ENCODE measurements around the gene HCRT. TPM values are rescaled to one million over a fixed set of nuclear protein-coding genes. Genes with fewer than 3 reads are reported as not detected.

The HCRT gene
- total RNA-seq, 1 donor, result not detected

DNA sequence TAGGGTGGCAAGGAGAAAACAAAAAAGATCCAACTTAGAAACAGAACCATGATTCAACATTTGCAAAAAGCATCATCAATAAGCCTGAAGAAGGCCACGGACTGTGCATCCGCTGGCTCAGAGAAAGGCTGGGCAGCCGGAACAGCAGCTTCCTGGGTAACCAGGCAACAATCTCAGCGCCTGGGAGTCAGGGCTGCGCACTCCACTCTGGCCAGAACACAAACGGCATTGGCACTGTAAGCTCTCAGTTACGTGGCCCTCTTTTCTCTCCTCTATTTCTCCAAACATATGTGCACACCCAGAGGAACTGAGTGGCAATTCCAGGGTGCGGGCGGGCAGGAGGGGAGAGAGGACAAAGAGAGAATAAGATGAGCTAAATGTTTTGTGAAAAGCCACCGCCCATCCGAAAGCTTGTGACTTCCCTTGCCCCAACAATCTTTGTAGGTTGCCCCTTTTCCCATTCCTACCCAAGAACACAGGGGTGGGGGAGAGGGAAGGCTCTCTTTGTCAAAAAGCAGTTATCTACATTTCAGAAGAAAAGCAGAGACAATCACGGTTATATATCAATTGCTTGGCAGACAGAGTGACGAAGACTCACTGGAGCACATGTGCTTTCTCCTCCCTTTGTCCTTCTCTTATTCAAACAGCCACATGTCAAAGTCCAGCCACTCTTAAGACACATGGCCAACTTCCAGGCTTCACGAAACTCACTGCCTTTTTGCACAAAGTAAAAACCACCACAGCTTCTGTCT is 15.6 kb upstream of the HCRT start:
- Histone ChIP-seq H3K36me3 (ENCODE audit: insufficient read depth, low read length) (peaks cover 23% of the 10 kb centered on the region), H3K4me3 (ENCODE audit: insufficient read depth, low read length) (no peak overlapping the region), H3K27ac (ENCODE audit: low read depth, low read length) (no peak overlapping the region), H3K9me3 (ENCODE audit: low read depth, low read length) (no peaks in the 10 kb centered on the region), H4K20me1 (ENCODE audit: insufficient read depth, low read length) (no peaks in the 10 kb centered on the region), H3K27me3 (ENCODE audit: insufficient read depth, low read length) (no peaks in the 10 kb centered on the region), H2AFZ (ENCODE audit: low read length) (no peak overlapping the region), H3K4me2 (ENCODE audit: insufficient read depth, low read length) (no peak overlapping the region), H3K79me2 (ENCODE audit: insufficient read depth, low read length) (no peaks in the 10 kb centered on the region), H3K4me1 (ENCODE audit: insufficient read depth, low read length) (no peaks in the 10 kb centered on the region)
- DNase-seq (ENCODE audit: insufficient read length, low spot score, missing footprints), result no peak
- TF ChIP-seq, protein P1, sequence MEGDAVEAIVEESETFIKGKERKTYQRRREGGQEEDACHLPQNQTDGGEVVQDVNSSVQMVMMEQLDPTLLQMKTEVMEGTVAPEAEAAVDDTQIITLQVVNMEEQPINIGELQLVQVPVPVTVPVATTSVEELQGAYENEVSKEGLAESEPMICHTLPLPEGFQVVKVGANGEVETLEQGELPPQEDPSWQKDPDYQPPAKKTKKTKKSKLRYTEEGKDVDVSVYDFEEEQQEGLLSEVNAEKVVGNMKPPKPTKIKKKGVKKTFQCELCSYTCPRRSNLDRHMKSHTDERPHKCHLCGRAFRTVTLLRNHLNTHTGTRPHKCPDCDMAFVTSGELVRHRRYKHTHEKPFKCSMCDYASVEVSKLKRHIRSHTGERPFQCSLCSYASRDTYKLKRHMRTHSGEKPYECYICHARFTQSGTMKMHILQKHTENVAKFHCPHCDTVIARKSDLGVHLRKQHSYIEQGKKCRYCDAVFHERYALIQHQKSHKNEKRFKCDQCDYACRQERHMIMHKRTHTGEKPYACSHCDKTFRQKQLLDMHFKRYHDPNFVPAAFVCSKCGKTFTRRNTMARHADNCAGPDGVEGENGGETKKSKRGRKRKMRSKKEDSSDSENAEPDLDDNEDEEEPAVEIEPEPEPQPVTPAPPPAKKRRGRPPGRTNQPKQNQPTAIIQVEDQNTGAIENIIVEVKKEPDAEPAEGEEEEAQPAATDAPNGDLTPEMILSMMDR (IDR thresholded peaks at IDR 0.05; ENCODE audit: extremely low read depth, low read depth, low read length), result no peak

DNA sequence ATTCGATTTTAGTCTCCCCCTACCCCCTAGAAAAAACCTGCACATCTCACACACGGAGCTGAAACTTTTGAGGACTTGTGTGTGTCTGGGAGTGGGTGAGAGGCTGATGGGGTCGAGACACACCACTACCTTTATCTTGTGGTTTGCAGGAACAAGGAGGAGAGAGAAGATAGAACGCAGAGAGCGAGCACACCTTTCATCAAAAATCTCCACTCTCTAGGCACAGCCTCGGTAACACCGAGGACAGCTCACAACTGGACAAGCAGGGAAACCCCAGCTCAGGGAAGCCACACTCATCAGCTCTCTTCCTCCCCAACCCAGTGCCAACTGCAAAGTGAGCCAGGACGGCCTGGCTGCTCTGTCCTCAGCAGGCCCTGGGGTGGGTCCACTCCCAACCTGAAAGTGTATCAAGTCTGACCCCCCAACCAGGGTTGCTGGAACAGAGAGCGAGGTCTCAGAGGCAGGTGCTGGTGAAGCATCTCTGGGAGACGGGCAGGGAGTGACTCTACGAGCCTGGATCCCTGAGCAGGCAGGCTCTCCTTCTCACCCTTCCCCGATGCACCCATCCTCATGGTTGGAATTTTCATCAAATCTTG is 14.3 kb upstream of the HCRT start:
- TF ChIP-seq, protein P1 (IDR thresholded peaks at IDR 0.05; ENCODE audit: extremely low read depth, low read depth, low read length), result no peak
- no peak overlapping the region for H3K27ac ChIP-seq (ENCODE audit: low read depth, low read length)
- H3K36me3 ChIP-seq (ENCODE audit: insufficient read depth, low read length), result peaks cover 22% of the 10 kb centered on the region
- H3K4me3 ChIP-seq (ENCODE audit: insufficient read depth, low read length), result no peak overlapping the region
- no peak overlapping the region for H3K4me2 ChIP-seq (ENCODE audit: insufficient read depth, low read length)
- no peak for DNase-seq (ENCODE audit: insufficient read length, low spot score, missing footprints)
- no peaks in the 10 kb centered on the region for H3K4me1 ChIP-seq (ENCODE audit: insufficient read depth, low read length)
- no peaks in the 10 kb centered on the region for H3K9me3 ChIP-seq (ENCODE audit: low read depth, low read length)
- no peak overlapping the region for H2AFZ ChIP-seq (ENCODE audit: low read length)
- H3K79me2 ChIP-seq (ENCODE audit: insufficient read depth, low read length), result no peaks in the 10 kb centered on the region
- no peaks in the 10 kb centered on the region for H3K27me3 ChIP-seq (ENCODE audit: insufficient read depth, low read length)
- H4K20me1 ChIP-seq (ENCODE audit: insufficient read depth, low read length), result no peaks in the 10 kb centered on the region

DNA sequence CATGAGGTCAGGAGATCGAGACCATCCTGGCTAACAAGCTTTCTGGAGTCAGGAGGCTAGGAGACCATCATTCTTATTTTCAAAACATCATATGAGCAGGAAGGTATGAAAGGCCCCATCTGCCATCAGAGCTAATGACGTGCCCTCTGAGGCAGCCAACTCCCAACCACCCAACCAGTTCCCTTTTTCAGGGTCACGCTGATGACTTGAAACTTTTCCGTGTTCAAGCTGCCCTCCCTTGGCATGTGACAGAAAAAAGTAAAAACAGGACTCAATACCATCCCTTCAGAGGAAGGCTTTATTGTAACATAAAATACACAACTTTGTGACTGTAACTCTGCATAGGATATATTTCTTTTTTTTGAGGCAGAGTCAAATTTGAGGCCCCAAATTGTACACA is 13.6 kb upstream of the HCRT start:
- H3K36me3 ChIP-seq (ENCODE audit: insufficient read depth, low read length), result peaks cover 21% of the 10 kb centered on the region
- H2AFZ ChIP-seq (ENCODE audit: low read length), result no peak overlapping the region
- H3K27ac ChIP-seq (ENCODE audit: low read depth, low read length), result no peak overlapping the region
- no peak overlapping the region for H3K4me2 ChIP-seq (ENCODE audit: insufficient read depth, low read length)
- no peaks in the 10 kb centered on the region for H4K20me1 ChIP-seq (ENCODE audit: insufficient read depth, low read length)
- peaks cover 1% of the 10 kb centered on the region for H3K4me1 ChIP-seq (ENCODE audit: insufficient read depth, low read length)
- DNase-seq (ENCODE audit: insufficient read length, low spot score, missing footprints), result no peak
- no peaks in the 10 kb centered on the region for H3K9me3 ChIP-seq (ENCODE audit: low read depth, low read length)
- TF ChIP-seq, protein P1 (IDR thresholded peaks at IDR 0.05; ENCODE audit: extremely low read depth, low read depth, low read length), result no peak
- no peaks in the 10 kb centered on the region for H3K27me3 ChIP-seq (ENCODE audit: insufficient read depth, low read length)
- H3K79me2 ChIP-seq (ENCODE audit: insufficient read depth, low read length), result no peaks in the 10 kb centered on the region
- H3K4me3 ChIP-seq (ENCODE audit: insufficient read depth, low read length), result no peak overlapping the region

DNA sequence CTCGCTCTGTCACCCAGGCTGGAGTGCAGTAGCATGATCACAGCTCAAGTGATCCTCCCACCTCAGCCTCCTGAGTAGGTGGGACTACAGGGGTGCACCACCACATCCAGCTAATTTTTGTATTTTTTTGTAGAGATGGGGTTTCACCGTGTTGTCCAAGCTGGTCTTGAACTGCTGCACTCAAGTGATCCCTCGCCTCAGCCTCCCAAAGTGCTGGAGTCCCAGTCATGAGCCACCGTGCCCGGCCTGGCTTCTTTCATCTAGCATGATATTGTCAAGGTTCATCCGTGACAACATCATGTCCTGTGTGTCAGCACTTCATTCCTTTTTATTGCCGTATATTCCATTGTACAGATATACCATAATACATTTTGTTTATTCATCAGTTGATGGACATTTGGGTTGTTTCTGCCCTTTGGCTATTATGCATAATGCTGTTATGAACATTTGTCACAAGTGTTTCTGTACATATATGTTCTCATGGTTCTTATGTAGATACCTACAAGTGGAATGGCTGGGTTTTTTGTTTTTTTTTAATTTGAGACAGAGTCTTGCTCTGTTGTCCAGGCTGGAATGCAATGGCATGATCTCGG is 12.4 kb upstream of the HCRT start:
- no peak overlapping the region for H2AFZ ChIP-seq (ENCODE audit: low read length)
- no peak for DNase-seq (ENCODE audit: insufficient read length, low spot score, missing footprints)
- H4K20me1 ChIP-seq (ENCODE audit: insufficient read depth, low read length), result no peaks in the 10 kb centered on the region
- H3K36me3 ChIP-seq (ENCODE audit: insufficient read depth, low read length), result peaks cover 21% of the 10 kb centered on the region
- peaks cover 6% of the 10 kb centered on the region for H3K4me1 ChIP-seq (ENCODE audit: insufficient read depth, low read length)
- TF ChIP-seq, protein P1 (IDR thresholded peaks at IDR 0.05; ENCODE audit: extremely low read depth, low read depth, low read length), result no peak
- H3K4me2 ChIP-seq (ENCODE audit: insufficient read depth, low read length), result no peak overlapping the region
- no peak overlapping the region for H3K4me3 ChIP-seq (ENCODE audit: insufficient read depth, low read length)
- no peaks in the 10 kb centered on the region for H3K9me3 ChIP-seq (ENCODE audit: low read depth, low read length)
- H3K27ac ChIP-seq (ENCODE audit: low read depth, low read length), result no peak overlapping the region
- no peaks in the 10 kb centered on the region for H3K79me2 ChIP-seq (ENCODE audit: insufficient read depth, low read length)
- no peaks in the 10 kb centered on the region for H3K27me3 ChIP-seq (ENCODE audit: insufficient read depth, low read length)

Measured in osteoblast (primary cell).